Cardiac fibroblast (primary cell): Measurements from ENCODE around the gene WASF1.
A peak's percentile ranks its signal among the peaks of the same experiment; 100 is the strongest.
"Not testable (repeated sequence)": the region's sequence is repeated elsewhere in the genome, so short reads cannot be mapped to it uniquely, and the experiment has no call there.

Source experiments
- DNase-seq, 2 donors: peaks; one replicate each; pipeline versions ENCODE4 v3.0.0 to v3.0.0-alpha.2; 2010; ENCODE audit warnings: low read depth in 2 of 2
- H3K4me3 ChIP-seq, 2 donors: replicated peaks in 1 of 2; 1 replicate in 1 of 2; 2 replicates in 1 of 2; pipeline ENCODE4 v1.5.1; 2011; ENCODE audit warnings: low read depth in 2 of 2, low read length in 2 of 2, mild to moderate bottlenecking in 2 of 2, moderate library complexity in 1 of 2
- TF ChIP-seq, protein P1 (sequence below): IDR thresholded peaks from one replicate; pipeline ENCODE4 v1.5.1; 2011; ENCODE audit warnings: low read depth, mild to moderate bottlenecking, low read length, inconsistent platforms

The WASF1 gene

DNA sequence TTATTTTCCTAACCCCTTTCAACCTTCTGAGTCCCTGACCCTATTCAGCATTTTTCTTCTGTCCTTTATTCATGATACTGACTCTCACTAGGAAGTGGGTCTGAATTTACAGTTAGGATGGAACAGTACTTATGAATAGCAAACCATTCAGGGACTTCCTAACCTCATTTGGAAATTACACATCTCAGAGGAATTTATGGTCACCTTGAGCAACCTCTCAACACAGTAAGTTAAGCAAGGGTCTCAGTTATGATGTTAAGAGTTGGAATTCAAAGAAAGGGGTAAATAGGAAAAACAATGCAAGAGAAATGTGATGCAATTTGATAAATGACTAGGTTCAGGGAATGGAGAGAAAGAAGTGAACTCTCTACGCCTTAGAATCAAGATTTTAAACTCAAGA lies 104.1 kb downstream of the WASF1 start:
- H3K4me3 ChIP-seq: no peak overlapping the region
- peak; percentile 17 to 72 for DNase-seq
- TF ChIP-seq, protein P1, sequence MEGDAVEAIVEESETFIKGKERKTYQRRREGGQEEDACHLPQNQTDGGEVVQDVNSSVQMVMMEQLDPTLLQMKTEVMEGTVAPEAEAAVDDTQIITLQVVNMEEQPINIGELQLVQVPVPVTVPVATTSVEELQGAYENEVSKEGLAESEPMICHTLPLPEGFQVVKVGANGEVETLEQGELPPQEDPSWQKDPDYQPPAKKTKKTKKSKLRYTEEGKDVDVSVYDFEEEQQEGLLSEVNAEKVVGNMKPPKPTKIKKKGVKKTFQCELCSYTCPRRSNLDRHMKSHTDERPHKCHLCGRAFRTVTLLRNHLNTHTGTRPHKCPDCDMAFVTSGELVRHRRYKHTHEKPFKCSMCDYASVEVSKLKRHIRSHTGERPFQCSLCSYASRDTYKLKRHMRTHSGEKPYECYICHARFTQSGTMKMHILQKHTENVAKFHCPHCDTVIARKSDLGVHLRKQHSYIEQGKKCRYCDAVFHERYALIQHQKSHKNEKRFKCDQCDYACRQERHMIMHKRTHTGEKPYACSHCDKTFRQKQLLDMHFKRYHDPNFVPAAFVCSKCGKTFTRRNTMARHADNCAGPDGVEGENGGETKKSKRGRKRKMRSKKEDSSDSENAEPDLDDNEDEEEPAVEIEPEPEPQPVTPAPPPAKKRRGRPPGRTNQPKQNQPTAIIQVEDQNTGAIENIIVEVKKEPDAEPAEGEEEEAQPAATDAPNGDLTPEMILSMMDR: no peak

DNA sequence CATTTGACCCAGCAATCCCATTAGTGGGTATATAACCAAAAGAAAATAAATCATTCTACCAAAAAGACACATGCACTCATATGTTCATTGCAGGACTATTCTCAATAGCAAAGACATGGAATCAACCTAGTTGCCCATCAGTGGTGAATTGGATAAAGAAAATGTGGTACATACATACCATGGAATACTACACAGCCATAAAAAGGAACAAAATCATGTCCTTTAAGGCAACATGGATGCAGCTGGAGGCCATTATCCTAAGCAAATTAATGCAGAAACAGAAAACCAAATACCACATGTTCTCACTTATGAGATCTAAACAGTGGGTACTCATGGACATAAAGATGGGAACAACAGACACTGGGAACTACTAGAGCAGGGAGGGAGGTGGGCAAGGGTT lies 106.0 kb downstream of the WASF1 start:
- not testable (repeated sequence) for DNase-seq, H3K4me3 ChIP-seq

DNA sequence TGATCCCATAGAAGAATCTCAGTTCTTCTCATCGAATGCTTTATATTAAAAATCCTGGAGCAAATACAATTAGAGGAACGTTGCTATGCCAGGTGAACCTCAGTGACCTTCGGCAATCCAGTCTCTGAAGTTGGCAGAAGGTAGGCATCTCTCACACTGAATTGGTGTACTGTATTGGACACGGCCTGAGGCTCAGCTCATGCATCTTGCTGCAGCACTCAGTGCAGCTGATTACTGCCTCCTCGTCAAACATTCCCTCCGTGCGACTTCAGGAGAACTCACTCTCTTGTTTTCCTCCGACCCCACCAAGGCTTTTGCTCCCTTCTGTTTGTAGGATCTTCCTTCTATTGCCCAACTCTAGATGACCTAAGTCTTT lies 110.9 kb downstream of the WASF1 start:
- DNase-seq: no peak
- TF ChIP-seq, protein P1: no peak

DNA sequence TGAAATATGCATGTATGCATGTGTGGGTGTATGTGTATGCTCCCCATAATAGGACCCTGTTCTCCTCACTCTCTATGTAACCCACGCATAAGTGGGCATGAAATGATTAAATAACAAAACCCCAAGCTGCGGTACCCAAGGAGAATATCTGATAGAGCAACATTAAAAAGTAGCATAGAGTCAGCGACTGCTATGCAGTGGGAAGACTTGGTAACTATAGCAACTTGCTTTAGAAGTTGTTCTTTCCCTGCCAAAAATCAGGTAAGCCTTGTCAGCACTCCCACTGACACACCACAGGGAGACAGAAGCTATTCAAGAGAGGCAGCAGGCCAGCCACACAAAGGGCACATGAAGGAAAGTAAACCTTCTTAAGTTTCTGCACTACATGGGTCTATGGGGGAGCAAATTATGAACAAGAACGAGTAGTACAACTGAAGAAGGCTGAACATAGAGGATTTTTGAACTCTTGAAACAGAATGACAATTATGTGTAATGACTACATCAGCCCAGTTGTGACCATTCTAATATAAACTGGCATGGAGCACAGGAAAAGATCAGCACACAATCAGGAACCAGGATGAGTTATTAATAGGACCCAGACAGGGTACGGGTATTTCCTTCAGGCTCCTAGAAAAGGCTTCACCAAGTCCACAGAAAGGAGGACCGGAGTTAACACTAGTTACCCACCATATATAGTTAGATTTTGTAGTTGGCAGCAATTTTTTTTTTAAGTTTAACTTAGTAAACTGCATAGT lies 111.5 kb downstream of the WASF1 start:
- H3K4me3 ChIP-seq: no peak overlapping the region
- DNase-seq: peak in 1 of 2 donors; percentile 14
- TF ChIP-seq, protein P1: no peak

More for the DNA sequence above, 110.9 kb downstream of the WASF1 start:
- H3K4me3 ChIP-seq: no peak overlapping the region

DNA sequence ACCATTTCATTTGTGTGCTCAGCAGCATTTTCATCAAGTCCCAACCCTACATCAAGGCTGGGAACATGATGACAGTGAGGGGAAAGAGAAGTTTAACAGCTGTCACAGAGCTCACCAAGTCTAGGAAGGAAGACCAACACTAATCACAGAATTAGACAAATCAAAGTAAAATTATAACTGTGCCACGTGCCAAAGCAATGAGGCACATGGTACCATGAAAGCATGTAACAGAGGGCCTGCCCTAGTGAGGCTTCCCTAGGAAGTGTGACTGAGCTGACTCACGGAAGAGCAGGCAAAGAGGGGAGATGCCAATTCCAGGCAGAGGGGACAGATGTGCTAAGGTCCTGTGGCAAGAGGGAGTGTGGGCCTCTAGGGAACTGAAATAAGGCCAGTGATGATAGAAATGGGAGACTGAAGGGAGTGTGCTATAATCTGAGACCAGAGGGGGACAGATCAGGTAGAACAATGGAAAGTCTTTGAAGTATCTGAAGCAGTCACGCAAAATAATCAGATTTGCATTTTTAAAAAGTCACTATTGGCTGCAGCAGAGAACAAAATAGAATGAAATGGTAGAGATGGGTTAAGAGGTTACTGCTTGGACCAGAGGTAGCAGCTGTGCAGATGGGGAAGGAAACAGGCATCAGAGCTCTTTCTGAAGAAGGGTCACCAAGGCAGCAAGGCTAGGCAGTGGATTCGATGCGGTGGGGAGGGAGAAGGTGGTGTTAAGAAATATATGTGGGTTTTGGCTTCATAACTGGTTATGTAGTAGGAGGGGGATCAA lies 114.5 kb downstream of the WASF1 start:
- DNase-seq: no peak
- TF ChIP-seq, protein P1: no peak
- no peak overlapping the region for H3K4me3 ChIP-seq

DNA sequence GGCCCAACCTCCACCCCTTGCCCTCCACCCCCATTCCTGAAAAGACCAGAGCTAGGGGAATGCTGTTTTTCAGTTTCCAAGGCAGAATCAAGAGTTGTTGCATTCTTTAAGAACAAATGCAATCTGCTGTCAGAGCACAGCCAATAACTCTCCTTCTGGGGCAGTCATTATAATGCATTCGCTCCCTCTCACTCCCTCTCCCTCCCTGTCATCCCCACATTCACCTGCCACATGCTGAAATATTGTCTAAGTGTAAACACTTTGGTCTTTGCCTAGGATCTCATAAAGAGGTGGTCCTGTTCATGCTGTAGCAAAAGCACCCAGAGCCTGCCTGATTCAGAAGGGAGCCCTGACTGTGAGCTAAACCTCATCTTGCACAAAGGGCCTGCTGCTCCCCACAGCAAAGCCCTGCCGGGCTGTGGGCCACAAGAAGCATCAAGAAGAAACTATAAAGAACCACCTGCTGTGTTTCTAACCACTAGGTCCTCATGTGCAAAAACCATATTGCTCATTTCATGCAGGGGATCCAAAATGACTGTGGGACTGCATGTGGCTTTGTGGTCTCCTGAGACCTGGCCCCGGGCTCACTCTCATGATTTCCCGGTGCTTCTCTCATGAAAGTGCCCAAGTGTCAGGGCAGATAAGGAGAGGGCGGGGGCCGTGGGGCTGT lies 115.7 kb downstream of the WASF1 start:
- DNase-seq: no peak
- TF ChIP-seq, protein P1: no peak

DNA sequence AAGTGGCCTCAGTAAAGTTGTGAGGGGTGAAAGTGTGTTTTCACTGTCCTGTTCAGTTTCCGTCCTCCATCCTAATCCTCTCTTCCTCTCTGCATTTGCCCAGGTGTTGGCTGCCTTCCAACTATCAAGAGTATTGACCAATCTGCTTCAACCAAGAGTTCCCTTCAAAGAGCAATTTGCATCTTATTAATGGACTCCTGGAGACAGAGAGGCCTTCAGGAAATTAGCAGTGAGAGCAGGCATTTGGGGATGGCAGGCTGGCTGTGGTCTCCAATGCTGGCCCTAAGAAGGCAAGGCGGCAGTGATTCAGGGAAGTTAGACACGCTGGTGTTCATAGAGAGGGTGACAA lies 124.1 kb downstream of the WASF1 start:
- TF ChIP-seq, protein P1: no peak
- H3K4me3 ChIP-seq: no peak overlapping the region
- no peak for DNase-seq

More for the DNA sequence above, 115.7 kb downstream of the WASF1 start:
- no peak overlapping the region for H3K4me3 ChIP-seq
